ENCODE measurements around the gene ELOVL7.
"Not testable (repeated sequence)": the region's sequence is repeated elsewhere in the genome, so short reads cannot be mapped to it uniquely, and the experiment has no call there.

The ELOVL7 gene

DNA sequence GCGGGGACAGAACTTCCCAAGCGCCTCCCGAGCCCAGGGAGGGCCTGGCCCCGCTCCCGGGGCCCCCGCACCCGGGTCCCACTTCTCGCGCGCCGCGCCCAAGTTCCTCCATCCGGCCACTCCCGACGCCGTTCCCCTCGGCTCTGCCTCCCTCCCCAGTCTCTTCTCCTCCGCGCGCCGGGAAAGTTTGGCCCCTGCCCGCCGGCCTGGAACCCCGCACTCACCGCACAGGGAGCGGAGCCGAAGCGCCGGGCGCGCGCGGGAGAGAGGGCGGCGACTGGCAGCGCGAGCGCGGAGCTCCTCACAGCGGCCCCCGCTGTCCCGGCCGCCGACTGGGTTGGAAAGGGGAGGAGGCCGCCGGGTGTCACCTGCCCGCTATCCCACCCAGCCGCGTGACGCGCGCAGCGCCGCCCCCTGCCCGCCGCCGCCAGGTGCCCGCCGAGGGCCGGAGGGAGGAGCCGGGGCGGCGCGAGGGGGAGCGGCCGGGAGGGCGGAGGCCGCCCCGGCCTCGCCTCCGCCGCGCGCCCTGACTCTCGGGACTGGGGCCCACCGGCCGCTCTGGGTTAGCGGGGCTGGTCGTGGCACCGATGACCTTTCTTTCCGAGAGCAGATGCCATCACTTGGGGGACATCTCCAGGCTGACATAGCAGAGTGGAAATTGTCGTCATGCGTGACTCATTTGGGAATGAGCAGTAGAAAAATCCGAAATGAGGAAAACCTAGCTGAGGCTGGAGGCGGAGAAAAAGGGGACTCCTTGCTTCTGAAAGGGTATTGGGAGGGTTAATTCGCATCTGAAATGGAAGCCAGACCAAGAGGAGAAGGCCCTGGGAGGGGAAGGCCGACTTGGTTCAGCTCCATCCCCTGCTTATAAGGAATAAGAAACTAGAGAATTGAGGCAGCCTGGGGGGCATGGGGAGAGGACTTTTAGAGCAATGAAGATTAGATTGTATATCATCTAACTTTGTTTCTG, at the start of gene ELOVL7:
ELOVL7 (minus strand) TSS at position 334 of the 970 bp plus-strand sequence. CDS start 56,872 bp downstream, outside the sequence.
- DNase-seq (ENCODE audit: low read depth in 2 of 2) = peak; percentile 32

DNA sequence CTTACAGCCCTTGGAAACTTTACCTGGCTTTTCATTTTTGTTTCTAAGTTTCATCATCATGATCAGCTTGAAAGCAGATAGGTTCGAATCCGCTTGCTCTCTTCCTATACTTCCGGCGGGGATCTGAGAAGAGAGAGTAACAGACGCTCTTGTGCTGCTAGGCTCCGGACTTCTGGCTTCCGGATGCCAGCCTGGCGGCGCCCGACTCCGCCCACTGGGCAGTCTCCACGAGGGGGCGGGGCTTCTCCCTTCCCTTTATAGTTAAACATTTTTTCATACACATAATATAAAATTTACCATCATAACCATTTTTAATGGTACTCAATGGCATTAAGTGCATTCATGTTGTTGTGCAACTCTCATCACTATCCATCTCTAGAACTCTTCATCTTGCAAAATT, 49.5 kb upstream of the ELOVL7 start:
- DNase-seq (ENCODE audit: low read depth in 2 of 2) = no peak

DNA sequence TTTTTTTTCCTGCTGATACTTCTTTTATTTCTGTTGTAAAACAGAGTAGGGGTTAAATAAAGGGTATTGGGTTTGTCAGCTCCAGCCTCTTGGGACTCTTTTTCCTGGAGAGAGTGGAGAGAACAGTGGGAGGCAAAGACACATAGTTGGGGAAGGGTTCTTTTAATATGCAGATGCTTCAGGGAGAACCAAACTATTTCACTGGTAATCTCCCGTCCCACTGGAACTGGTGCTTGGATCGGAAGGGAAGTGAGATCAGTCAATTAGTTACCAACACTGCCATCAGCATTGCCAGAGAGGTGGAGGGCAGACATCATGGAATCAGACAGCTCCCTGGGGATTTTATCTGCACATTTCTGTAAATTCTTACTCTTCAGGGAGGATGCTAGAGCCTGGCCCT, 47.6 kb upstream of the ELOVL7 start:
- DNase-seq (ENCODE audit: low read depth in 2 of 2) = no peak

DNA sequence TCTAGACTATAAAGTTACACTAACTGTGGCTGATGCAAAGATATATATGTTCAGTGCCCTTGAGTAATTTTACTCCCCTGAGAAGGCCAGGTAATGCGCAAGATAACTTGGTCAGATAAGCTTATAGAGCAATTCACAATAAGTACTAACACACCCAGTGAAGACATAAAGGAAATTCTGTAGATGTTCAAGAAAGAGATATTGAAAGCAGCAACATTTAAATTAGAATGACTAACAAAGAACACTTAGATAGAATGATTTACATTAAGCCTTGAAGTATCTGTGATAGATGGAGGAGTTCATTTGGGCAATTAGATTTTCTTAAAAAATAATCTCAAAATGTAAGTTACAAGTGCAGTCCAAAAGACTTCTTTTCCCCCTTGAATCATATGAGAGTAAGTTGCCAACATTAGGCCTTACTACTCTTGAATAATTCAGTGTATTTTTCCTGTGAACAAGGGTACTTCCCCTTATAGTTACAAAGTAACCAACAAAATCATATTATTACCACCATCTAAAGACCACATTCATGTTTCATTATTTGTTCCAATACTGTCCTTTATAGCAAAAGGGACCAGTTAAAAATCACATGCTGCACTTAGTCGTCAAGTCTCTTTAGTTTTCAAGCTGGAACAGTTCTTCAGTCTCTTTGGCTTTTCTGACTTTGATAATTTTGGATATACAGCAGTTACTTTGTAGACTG, 44.4 kb upstream of the ELOVL7 start:
- DNase-seq (ENCODE audit: low read depth in 2 of 2) = no peak

DNA sequence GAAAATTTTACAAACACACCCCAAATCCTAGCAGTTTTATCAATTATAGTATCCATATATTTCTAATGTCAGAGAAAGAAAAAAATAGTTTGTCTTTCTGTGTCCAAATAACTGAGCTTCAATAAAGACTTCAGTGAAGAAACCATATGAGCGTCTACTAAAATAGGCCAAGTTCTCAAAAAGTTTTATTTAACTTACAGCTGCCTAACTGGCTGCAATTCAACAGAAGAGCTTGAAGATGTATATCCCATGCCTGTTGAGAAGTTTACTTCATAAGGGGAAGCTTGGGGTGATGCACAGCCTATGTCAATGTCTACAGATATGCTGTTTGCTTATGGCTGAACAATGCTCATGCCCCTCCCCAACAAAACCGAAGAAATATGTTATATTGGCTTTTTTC, 43.7 kb upstream of the ELOVL7 start:
- DNase-seq (ENCODE audit: low read depth in 2 of 2) = no peak

DNA sequence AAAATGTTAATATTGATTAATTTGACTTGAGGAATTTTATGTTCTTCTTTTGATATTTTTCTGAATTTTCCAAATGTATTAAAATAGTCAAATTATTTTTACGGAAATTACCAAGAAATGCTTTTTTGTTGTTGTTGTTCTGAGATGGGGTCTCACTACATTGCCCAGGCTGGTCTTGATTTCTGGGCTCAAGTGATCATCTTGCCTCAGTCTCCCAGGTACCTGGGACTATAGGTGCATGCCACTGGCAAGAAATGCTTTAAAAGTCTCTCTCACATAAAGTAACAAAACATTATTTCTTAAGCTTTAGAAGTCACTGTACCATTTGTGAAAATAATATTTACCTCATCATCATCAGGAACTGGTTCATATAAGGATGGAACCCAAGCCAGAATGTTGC, 43.0 kb upstream of the ELOVL7 start:
- DNase-seq (ENCODE audit: low read depth in 2 of 2) = no peak

DNA sequence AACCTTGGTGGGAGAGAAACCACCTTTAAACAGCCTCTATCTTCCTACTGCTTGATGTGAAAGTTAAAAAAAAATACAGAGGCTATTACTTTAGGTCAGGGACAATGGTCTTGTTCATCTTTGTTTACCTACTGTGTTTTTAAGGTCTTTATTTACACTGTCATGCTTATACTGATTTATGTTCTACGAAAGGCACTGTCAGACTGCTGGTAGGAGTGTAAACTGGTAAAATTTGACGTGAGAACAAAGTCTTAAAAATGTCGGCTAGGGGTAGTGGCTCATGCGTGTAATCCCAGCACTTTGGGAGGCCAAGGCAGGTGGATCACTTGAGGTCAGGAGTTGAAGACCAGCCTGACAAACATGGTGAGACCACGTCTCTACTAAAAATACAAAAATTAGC, 42.1 kb upstream of the ELOVL7 start:
- no peak for DNase-seq (ENCODE audit: low read depth in 2 of 2)

DNA sequence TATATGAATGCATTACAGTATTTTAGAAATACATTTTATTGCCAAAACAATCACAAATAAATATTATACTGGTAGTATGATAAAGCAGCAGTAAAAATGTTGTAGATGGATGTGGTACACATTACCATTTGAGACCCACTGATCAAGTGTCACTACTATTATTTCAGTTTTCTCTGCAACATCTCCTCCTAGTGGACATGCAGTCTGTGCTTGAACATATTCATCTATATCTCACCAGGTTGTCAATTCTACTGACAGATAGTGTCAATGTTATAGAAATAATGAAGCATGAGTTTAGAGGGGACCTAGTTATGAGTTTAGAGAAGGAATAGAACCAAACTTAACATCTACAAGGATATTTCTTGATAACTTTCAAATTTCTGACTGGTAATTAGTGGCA, 39.2 kb upstream of the ELOVL7 start:
- DNase-seq (ENCODE audit: low read depth in 2 of 2) = no peak

DNA sequence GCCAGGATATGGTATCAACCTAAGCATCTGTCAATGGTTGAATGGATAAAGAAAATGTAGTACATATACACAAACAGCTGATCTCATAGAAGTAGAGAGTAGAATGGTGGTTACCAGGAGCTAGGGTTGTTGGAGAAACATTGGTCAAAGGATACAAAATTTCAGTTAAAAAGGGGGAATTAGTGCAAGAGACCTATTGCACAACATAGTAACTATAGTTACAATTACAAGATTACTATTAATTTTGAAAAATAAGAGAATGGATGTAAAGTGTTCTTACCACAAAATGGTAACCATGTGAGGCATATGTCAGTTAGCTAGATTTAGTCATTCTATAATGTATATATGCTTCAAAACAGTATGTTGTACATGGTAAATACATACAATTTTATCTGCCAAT, 28.8 kb upstream of the ELOVL7 start:
- DNase-seq (ENCODE audit: low read depth in 2 of 2) = no peak

DNA sequence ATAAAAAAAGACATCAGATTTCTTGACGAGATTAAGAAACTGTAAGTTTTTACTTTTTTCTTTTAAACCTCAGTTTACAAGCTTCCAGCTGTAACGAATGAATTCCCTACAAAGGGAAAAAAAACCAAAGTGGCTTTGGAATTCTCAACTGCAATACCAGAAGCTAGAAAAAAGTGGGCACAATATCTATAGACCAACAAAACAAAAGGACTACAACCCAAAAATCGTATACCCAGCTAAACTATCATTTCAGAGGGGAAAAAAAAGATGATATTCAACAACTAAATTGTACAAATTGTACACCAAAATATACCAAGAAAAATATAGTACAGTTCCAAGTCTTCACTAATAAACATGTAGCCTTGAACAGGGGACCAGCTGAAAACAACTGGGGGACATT, 26.8 kb upstream of the ELOVL7 start:
- DNase-seq (ENCODE audit: low read depth in 2 of 2) = no peak

DNA sequence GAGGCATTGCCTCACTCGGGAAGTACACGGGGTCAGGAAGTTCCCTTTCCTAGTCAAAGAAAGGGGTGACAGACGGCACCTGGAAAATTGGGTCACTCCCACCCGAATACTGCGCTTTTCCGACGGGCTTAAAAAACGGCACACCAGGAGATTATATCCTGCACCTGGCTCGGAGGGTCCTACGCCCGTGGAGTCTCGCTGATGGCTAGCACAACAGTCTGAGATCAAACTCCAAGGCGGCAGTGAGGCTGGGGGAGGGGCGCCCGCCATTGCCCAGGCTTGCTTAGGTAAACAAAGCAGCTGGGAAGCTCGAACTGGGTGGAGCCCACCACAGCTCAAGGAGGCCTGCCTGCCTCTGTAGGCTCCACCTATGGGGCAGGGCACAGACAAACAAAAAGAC, 16.5 kb upstream of the ELOVL7 start:
- DNase-seq (ENCODE audit: low read depth in 2 of 2) = not testable (repeated sequence)

DNA sequence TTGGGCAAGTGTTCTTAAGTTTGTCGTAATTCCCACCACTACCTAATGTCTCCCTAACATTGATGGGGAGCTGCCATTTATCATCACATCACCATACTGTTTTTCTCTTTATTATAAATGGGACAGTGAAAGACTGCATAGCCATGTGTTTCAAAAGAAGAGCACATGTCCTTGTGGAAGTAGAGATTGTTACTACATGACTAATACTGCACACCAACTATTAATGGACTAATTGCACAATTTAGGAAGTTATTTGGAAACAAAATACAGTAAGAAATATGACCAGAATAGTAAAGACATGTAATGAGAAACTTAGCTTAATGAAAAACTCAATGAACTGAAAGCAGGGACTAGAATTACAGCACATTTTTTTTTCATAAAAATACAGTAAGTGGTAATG, 12.0 kb upstream of the ELOVL7 start:
- DNase-seq (ENCODE audit: low read depth in 2 of 2) = no peak

DNA sequence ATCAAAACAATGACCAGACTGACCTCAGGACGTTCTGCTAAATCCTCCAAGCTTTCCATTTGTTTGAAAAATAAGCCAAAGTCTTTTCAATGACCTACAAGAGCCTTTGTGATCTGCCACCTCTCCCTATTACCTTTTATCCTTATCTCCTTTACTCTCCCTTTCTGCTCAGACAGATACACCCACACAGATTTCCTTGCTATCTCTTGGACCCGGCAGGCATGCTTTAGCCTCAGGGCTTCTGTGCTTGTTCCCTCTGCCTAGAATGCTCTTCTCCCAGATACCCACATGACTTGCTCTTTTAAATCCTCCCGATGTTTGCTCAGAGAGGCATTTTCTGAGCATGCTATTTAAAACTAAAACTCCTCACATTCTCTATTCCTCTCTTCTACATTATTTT, 8.9 kb upstream of the ELOVL7 start:
- no peak for DNase-seq (ENCODE audit: low read depth in 2 of 2)

DNA sequence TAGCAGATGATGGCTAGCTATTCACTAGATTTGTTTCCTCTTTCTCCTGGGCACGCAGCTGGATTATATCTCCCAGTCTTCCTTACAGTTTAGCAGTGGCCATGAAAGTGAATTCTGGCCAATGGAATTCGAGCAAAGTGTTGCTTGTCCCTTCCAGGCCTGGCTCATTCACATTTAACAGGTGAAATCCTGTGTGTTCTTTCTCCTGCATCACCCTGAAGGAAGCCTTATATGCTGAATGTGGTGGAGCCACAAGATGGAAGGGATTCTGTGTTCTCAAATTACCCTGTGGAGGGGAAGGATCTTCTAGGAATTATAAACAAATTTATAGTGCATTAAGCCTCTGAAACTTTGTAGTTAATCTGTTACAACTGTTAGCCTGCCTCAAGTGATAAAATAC, 8.2 kb upstream of the ELOVL7 start:
- DNase-seq (ENCODE audit: low read depth in 2 of 2) = no peak

DNA sequence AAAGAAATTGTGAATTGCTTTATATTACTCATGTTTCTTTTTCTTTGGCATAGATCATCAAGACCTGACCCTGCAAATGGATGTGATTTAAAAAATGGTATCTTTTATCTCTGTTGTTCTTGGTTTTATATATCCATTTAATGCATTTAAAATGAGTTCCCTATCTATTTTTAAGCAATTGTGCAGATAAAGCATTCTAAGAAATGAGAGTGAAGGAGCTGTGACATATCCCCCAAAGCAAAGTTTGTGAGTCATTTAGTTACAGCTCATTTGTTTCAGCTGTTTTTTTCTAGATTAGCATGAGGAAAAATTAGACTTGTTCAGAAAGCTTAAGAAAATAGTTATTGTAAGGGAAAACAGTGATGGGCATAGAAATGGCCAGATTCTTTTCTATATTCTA, 7.6 kb upstream of the ELOVL7 start:
- no peak for DNase-seq (ENCODE audit: low read depth in 2 of 2)

DNA sequence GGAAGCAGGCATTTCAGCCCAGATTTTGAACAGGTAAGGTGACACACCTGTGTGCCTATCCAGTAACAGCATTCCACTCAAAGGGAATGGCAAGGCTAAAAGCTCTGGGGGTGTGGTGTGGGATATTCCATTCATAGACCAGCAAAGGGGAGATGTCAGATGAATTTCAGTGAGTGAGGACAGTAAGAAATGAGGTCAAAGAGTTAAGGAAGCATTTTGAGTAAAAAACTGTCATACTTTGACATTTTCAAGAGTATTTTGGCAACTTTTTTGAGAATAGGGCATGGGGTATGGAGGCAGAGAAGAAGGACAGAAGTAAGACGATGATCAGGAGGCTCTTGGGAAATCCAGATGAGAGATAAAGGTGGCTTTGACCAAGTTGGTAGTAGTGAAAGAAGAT, 2.2 kb upstream of the ELOVL7 start:
- no peak for DNase-seq (ENCODE audit: low read depth in 2 of 2)

DNA sequence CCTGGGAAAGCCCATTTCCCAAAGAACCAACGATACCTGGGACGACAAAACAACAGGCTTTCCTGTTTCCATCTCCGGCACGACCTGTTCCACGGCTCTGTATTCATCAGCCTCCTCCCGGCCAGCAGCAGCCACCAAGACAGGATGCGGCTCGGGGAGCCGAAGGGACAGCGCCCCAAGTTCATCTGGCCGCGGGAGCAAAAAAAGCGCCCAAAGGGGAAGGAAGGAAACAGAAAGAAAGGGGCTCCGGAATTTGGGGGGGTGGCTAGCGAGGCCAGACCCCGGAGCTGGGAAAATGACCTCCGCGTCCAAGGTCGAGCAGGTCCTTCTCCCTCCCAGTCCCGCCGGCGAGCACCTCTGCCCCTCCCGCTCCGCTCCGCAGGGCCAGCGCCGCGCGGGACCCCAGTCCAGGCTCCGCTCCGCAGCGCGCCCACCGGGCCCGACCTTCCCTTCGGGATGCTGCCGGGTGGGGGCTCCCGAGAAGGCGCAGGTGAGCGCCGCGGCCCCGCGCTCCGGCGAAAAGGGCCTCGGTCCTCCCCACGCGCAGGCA, 608 bp downstream of the ELOVL7 start:
- DNase-seq (ENCODE audit: low read depth in 2 of 2) = no peak

DNA sequence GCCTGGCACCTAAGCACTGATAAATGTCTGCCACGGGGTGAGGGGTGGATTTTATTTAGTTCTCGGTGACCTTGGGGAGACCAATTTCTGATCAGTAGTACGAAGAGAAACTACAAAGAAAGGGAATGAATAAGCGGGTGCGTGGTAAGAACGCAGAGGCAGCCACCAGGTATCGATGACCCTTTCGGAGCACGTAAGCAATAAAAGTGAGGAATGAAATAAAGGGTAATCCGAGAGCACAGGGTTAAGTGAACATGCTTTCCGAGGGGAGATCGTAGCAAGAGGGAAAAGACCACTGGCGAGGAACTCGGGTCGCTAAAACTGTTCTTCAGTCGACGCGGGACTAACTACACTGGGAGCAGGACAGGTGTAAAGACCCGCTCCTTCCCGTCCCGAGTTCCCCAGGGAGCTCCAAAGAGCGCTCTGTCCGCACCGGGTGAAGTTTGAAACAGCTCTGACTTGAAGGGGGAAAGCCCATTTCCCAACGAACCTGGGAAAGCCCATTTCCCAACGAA, 1.1 kb downstream of the ELOVL7 start:
- DNase-seq (ENCODE audit: low read depth in 2 of 2) = no peak

DNA sequence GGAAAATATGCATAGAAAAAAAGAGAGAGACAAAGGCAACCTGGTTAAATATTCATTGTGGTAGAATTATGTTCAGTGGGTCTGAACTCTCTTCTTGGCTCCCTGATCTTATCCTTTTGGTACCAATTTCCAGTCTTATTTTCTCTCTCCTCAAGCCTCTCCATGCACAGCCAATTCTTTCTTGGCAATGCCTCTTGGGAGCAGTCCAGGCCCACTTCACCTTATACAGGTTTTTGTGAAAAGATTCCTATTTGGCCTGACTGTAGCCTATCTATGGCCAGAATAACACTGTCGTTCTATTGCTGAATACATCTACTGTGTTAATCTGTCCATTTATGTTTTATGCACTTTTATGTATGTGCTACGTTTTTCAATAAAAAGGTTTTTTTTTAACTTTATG, 2.7 kb downstream of the ELOVL7 start:
- DNase-seq (ENCODE audit: low read depth in 2 of 2) = no peak

DNA sequence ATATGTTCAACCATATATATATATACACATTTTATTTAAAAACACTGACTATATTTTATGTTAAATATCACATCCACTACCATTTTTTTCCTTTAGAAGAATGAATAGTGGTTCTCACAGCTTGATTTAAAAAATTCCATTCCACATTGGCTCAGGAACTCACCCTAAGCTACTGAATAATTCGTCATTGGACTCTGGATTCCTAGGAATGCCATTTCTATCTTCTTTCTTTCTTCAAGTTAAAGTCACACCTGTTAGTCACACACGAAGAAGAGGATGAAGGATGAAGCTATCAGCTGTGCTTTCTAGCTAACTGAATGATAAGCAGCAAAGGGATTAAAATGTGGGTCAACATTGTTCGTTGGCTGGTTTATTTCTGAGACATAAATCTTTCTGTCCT, 7.9 kb downstream of the ELOVL7 start:
- no peak for DNase-seq (ENCODE audit: low read depth in 2 of 2)

DNA sequence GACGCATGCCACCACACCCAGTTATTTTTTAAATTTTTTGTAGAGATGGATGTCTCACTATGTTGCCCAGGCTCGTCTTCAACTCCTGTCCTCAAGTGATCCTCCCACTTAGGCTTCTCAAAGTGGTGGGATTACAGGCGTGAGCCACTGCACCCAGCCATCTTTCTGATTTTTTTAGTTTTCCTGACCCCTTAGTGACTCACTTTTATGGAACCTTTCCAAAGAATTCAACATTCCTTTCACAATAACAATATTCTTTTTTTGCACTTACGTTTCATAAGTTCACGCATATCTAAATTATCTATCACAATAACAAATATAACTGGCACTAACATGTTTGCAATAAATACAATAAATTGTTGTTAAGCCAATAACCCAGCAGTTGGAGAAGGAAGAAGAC, 8.5 kb downstream of the ELOVL7 start:
- no peak for DNase-seq (ENCODE audit: low read depth in 2 of 2)

DNA sequence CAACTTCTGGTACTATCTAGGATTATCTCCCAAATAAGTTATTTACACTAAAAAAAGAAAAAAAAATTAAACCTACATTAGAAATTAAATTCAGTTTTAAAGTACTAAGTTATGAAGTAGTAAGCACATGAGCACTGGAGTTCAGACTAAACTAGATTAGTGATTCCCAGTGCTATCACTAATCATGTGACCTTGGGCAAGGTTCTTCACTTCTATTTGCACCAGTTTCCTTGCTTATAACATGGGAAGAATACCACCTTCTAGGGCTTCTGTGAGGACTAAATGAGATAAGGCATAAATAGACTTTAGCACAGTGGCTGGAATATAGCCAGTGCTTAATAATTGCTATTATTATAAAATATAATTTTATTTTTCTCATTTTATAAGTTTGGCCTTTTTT, 10.5 kb downstream of the ELOVL7 start:
- no peak for DNase-seq (ENCODE audit: low read depth in 2 of 2)
